H1 (cell line): ENCODE data around the gene TBC1D7. TPM values are rescaled to one million over a fixed set of nuclear protein-coding genes. Genes with fewer than 3 reads are reported as not detected.

Source experiments
- POU5F1 ChIP-seq: IDR thresholded peaks from 2 replicates; pipeline ENCODE4 v1.6.1; 2011; ENCODE audit warnings: low read depth, mild to moderate bottlenecking, low read length, moderate library complexity
- polyA plus RNA-seq, 7 experiments: library from polyadenylated mRNA; depleted of rRNA in 3 of 7; stranded (reverse) in 5 of 7; unstranded in 2 of 7; fragments of >200 nt in 5 of 7; fragments of 200-250 nt in 2 of 7; gene quantifications; 1 replicate in 5 of 7; 2 replicates in 1 of 7; 4 replicates in 1 of 7; pipeline versions ENCODE4 v1.2.1 to v1.2.3, GENCODE V29; 2011 to 2013; ENCODE audit warnings: missing spikeins in 2 of 7, mixed read lengths in 2 of 7
- total RNA-seq: library from RNA; stranded (reverse); fragmentation: NEBNext Ultra II Directional; extraction: Animal tissue kit (Norgen Biotek cat#: 25700); gene quantifications from 2 replicates; pipeline ENCODE4 v1.2.1, GENCODE V29; 2021

TBC1D7 gene
- total and polyA plus RNA-seq, 2 of the 8 experiments (the other 6 are each of a cell fraction or from before 2014, with no cell fraction given), result 46.1 to 55.2 TPM

GRCh38 chr6:13259393-13259792 is 68.9 kb downstream of the TBC1D7 start (continued):
- no peak for TF ChIP-seq POU5F1
